HG02981 (cell line): ENCODE data around the gene RGL1.
"Not testable (repeated sequence)": the region's sequence is repeated elsewhere in the genome, so short reads cannot be mapped to it uniquely, and the experiment has no call there.

Experiments
- ATAC-seq: cut with Tn5 transposase; IDR thresholded peaks from one replicate; pipeline ENCODE4 v1.9.1; 2021; ENCODE audit warnings: mild to moderate bottlenecking, moderate library complexity; ENCODE audit not compliant: unreplicated experiment

Gene RGL1

GRCh38 chr1:183783767-183784637 lies 20.9 kb upstream of the RGL1 start:
- no peak for ATAC-seq

GRCh38 chr1:183785921-183786320 lies 19.0 kb upstream of the RGL1 start:
- ATAC-seq: not testable (repeated sequence)

DNA sequence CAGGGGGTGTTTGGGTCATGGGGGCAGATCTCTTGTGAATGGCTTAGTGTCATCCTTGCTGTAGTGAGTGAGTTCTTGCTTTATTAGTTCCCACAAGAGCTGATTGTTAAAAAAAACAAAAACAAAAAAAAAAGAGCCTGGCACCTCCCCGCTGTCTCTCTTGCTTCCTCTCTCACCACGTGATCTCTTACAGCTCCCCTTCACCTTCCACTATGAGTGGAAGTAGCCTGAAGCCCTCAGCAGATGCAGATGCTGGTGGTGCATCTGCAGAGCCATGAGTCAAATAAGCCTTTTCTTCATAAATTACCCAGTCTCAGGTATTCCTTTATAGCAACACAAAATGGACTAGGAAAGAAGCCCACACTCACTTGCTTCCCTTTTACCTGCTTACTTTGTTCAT lies 17.2 kb upstream of the RGL1 start:
- ATAC-seq: no peak

- no peak for ATAC-seq
Measured at GRCh38 chr1:183791319-183791718, 13.6 kb upstream of the RGL1 start.

GRCh38 chr1:183792300-183792699 lies 12.6 kb upstream of the RGL1 start:
- ATAC-seq: no peak

GRCh38 chr1:183794088-183794487 lies 10.8 kb upstream of the RGL1 start:
- ATAC-seq: no peak

- no peak for ATAC-seq
Measured at GRCh38 chr1:183800449-183800848, 4.5 kb upstream of the RGL1 start.

DNA sequence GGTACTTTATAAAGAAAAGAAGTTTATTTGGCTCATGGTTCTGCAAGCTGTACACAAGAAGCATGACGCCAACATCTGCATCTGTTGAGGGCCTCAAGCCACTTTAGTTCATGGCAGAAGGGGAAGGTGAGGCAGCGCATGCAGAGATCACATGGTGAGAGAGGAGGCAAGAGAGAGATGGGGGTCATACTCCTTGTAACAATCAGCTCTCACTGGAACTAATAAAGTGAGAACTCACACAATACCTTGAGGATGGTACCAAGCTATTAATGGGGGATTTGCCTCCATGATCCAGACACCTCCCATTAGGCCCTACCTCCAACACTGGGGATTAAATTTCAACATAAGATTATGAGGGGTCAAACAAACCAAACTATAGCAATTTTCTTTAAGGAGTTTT lies 3.3 kb upstream of the RGL1 start:
- no peak for ATAC-seq

DNA sequence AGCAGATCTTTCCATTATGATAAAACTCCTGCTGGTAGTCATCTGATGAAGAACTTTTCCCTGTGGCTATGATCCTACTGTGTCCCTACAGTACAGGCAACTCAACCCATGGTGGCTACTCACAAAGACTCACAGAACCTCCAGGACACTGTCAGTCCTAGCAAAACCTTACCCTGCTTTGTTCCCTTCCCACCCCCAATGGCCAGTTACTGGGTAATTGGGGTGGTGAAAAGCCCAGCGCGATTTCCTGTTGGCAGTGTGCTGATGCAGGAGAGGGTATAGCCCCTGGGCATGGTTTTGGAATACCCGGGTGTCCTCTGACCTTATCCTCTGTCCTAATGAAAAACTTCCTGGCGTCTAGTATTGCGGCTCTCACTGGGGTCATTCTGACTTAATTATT lies 533 bp upstream of the RGL1 start:
- no peak for ATAC-seq

DNA sequence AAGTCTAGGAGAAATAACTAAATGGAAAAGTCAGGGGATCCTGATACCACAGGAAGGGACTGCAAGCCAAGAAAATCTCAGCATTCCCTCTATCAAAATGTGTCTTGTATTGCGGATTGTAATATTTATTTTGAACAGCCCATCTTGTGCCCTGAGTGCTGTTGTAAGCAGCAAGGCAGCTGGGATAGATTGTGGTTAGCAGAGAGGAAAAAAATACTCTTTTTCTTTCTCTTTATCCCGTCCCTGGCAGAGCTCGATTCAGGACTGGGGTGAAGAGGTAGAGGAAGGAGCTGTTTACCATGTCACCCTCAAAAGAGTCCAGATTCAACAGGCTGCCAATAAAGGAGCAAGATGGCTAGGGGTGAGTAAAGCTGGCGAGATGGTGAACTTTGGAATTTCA lies 1.2 kb downstream of the RGL1 start:
- no peak for ATAC-seq

- ATAC-seq: no peak
Measured at GRCh38 chr1:183806675-183807074, 1.8 kb downstream of the RGL1 start.

DNA sequence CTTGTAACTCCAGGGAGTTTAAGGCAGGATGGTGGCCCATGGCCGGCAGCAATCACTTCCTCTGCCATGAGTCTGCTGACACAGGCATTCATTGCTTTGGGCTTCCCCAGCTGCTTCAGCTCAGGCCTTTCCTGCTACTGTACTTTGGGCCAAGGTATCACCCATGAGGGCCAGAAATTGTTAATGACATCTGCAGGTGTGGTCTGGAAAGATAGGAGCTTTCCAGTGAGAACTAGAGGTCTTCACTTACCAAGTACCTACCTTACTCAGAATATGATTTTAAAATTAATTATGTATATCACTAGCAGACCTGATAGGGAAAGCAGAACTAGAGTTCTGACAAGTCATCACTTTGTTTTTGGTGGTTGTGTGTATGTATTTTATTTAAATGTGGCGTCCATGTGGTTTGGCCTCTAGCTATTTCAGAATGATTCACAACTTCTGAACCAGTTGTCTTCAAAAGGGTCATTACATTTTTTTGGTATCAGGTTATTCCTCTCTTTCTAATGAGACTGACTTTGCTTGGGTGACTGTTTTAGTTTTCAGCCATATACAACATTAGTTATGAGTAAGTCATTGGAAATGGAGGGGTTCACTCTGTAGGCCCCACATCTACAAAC lies 2.7 kb downstream of the RGL1 start:
- peak; percentile 75 for ATAC-seq

DNA sequence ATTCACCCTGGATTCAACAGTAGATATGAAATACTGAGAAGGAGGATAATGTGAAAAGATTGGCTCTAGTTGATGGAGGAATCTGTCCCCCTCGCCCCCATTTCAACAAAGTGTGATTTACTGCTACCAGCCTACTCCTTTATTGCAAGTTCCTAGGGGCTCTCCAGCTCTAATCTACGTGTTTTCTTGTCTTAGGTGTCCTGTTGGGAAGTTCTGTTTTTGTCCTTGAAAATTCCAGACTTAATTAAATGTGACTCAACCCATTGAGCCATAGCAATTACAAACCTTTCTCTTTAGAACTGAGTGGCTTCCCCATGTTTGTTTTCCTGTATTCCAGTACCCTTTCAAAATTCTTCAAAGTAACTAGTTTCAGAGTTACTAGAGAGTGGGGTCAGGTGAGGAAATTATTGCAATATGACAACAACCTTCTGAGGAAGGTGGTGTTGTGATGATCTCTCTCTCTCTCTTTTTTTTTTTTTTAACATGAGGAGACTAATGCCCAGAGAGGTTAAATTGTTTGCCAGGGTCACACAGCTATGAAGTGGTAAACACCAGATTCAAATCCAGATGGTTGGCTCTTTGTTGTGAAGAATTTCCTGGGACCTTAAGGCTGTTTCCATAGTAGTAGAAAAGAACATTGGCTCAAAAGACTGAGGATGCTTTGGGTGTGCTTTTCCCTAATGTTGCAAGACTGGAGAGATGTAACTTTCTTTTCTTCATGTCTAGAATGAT lies 3.5 kb downstream of the RGL1 start:
- no peak for ATAC-seq

DNA sequence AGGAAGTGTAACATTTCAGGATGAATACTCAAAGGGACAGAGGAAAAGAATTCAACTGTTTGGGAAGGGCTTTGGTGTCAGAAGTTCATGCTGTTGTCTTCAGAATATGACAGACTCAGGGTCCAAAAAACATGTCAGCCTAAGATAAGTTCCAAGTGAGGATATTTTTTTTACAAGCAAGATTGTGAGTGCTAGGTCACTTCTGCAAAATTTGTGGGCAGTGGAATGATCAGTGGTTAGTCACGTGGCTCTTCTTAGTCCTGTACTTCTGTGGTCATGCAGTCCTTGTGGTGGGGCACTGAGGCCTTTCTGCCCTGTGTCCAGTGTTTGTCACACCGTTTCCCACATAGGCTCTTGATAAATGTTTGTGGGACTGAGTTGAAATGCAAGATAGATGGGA lies 5.2 kb downstream of the RGL1 start:
- no peak for ATAC-seq

- no peak for ATAC-seq
Measured at GRCh38 chr1:183810756-183811544, 6.0 kb downstream of the RGL1 start.

- ATAC-seq: no peak
Measured at GRCh38 chr1:183812128-183812527, 7.2 kb downstream of the RGL1 start.

DNA sequence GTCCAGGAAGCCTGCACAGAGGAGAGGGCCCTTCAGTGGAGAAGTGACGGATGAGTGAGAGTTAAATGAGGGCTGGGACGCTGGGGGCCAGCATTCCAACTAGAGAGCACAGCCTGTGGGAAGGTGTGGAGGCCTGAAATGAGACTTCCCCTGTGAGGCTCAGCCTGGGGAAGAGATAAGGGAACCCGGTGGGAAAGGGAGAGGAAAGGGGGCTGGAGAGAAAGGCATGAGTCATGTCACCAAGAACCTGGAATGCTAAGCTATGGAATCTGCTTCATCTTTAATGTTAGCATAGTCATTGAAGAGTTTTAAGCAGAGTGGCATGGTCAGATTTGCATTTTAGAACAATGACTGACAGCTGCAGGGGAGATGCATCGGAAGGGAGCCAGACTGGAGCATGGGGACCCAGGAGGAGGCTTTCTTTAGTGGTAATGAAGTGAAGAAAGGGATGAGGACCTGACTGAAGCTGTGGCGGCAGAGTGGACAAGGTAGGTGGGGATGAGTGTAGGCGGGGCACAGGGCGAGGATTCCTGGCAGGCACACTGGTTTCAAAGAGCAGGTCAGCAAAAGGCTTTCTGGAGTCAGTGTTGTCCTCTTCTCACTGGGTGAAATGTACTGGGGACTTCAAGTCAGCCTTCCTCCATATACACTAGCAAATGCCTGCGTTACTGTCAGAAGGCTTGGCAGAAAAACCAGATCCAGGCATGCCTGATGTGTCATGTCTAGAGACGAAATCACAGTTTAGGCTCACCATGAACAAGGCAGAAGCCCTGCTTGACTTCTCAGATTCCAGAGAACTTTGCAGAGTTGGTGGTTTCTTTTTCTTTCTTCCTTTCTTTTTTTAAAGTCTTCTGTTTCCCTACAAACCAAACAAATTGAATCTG lies 8.0 kb downstream of the RGL1 start:
- ATAC-seq: no peak

DNA sequence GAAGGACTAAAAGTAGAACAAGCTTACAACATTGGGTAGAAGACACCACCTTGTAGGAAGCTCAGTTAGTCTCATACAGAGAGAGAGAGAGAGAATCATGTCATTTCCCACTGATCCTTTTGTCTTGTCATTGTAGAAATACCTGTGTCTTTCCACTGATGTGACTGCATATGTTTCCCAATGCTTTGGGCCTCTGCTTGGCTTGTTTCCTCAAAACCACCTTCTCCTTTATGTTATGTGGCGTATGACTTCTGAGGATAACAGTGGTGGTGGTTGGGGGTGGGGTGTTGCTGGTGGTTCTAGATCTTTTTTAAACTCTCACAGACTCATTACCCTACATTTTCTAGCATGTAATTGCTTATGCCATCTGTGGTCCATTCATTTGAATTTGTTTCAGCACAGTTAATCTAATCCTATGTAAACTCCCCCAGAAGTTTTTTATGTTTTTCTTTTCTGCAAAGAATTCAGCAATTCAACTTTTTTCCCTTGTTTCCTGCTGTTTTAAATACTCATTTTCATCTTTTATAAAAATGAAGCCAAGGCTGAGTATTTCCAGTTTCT lies 9.3 kb downstream of the RGL1 start:
- ATAC-seq: no peak

DNA sequence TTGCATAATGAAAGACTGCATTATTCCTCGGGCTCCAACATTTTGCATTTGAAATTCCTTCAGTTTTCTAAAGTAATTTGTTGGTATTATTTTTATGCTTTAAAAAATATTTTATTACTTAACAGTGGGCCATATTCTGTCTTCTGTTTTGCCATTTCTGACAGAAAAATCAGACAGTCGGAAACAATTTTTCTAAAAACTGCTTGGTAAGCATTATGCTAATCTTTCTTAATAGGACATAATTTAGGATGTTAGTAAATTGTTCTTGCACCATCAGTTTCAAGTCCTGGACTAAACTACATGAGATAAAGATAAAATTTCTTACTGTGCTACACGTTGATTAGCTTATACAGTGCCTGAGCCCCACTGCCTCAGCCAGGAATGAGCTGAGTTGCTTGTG lies 11.2 kb downstream of the RGL1 start:
- ATAC-seq: no peak
